Brain microvascular endothelial cell (primary cell): Measurements from ENCODE around the gene MYCBP2.
"Not testable (repeated sequence)": the region's sequence is repeated elsewhere in the genome, so short reads cannot be mapped to it uniquely, and the experiment has no call there.

Experiments
- DNase-seq: peaks from one replicate; pipeline ENCODE4 v3.0.0-alpha.2; 2020
- H3K27ac ChIP-seq: fragments of 250-450 bp; sonication (Bioruptor Pico); 2 replicates; pipeline ENCODE4 v1.5.1; 2020; ENCODE audit warnings: mild to moderate bottlenecking, moderate library complexity
- H3K27me3 ChIP-seq: fragments of 250-450 bp; sonication (Bioruptor Pico); replicated peaks from 2 replicates; pipeline ENCODE4 v1.5.1; 2020; ENCODE audit warnings: mild to moderate bottlenecking
- H3K36me3 ChIP-seq: fragments of 250-450 bp; sonication (Bioruptor Pico); replicated peaks from 2 replicates; pipeline ENCODE4 v1.5.1; 2020; ENCODE audit warnings: mild to moderate bottlenecking
- H3K4me3 ChIP-seq: 2 replicates; pipeline ENCODE4 v1.5.1; 2011; ENCODE audit warnings: low read depth, mild to moderate bottlenecking, control low read depth, low read length, moderate library complexity
- in situ Hi-C: cut with HindIII; loops from 2 replicates; pipeline ENCODE4 v1.10.0; 2017; ENCODE audit warnings: low sequenced_read_pairs, low pct_ligation_motif_present
- TF ChIP-seq, protein P1 (sequence below): IDR thresholded peaks from 2 replicates; pipeline ENCODE4 v1.5.1; 2011; ENCODE audit warnings: low read depth, mild to moderate bottlenecking, moderate library complexity, low read length, control low read depth, inconsistent platforms; ENCODE audit errors: missing control alignments

Gene MYCBP2

DNA sequence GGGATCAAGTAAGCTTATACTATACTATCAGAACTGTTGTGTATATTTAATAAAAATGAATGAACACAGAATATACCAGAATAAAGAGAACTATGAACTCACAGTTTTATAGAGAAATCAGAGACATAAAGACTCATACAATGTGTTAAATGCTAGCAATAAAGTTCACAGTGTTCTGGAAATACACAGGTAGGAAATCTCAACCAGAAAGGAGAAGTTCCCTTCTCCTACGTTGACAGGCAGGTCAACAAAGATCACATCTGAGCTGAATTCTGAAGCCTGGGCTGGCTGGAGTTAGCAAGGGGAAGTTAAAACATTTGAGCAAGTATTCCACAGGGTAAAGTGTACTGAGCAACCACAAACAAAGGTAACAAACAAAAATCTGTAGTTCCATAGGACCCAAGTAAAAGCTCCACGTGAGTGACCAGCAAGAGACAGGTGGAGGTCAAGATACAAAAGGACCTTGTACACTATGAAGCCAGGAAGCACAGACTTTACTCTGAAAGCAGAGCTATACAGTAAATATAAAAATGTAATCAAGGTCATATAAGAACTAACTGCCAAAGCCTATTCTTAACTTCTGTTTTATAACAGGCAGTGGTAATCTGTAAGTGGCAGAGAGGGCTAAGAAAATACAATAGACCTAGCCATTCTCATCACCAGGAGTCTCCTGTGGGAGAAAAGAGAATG, 312.9 kb downstream of the MYCBP2 start:
- H3K27me3 ChIP-seq, result no peaks in the 10 kb centered on the region
- H3K36me3 ChIP-seq, result peaks cover 67% of the 10 kb centered on the region
- H3K4me3 ChIP-seq, result no peak overlapping the region
- in situ Hi-C loops, result no loop called here
- no peak for DNase-seq
- H3K27ac ChIP-seq, result no peak overlapping the region
- TF ChIP-seq, protein P1, sequence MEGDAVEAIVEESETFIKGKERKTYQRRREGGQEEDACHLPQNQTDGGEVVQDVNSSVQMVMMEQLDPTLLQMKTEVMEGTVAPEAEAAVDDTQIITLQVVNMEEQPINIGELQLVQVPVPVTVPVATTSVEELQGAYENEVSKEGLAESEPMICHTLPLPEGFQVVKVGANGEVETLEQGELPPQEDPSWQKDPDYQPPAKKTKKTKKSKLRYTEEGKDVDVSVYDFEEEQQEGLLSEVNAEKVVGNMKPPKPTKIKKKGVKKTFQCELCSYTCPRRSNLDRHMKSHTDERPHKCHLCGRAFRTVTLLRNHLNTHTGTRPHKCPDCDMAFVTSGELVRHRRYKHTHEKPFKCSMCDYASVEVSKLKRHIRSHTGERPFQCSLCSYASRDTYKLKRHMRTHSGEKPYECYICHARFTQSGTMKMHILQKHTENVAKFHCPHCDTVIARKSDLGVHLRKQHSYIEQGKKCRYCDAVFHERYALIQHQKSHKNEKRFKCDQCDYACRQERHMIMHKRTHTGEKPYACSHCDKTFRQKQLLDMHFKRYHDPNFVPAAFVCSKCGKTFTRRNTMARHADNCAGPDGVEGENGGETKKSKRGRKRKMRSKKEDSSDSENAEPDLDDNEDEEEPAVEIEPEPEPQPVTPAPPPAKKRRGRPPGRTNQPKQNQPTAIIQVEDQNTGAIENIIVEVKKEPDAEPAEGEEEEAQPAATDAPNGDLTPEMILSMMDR, result no peak

DNA sequence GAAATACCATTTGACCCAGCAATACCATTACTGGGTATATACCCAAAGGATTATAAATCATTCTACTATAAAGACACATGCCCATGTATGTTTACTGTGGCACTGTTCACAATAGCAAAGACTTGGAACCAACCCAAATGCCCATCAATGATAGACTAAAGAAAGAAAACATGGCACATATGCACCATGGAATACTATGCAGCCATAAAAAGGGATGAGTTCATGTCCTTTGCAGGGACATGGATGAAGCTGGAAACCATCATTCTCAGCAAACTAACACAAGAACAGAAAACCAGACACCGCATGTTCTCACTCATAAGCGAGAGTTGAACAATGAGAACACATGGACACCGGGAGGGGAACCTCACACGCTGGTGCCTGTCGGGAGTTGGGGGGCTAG, 317.2 kb downstream of the MYCBP2 start:
- in situ Hi-C loops, DNase-seq, H3K27ac ChIP-seq, H3K27me3 ChIP-seq, H3K4me3 ChIP-seq: not testable (repeated sequence)
- peaks cover 58% of the 10 kb centered on the region for H3K36me3 ChIP-seq

DNA sequence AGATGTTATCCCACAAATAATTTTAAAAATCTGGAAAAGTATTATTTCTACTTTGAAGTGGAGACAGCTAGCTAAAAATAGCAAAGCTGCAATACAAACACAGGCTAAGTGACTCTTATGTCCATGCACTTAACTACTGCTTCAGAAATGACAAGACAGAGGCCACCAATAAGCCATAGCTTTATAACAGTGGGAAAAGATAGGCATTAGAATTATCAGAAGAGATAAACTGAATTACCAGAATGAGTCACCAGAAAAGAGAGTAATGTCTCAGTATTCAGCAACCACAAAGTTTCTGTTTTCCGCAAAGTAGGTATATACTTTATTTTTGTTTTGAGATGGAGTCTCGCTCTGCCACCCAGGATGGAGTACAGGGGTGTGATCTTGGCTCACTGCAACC, 317.9 kb downstream of the MYCBP2 start:
- Histone ChIP-seq H3K27me3 (no peaks in the 10 kb centered on the region), H3K36me3 (peaks cover 51% of the 10 kb centered on the region), H3K4me3 (no peak overlapping the region), H3K27ac (no peak overlapping the region)
- in situ Hi-C loops, result no loop called here
- TF ChIP-seq, protein P1, result no peak
- DNase-seq, result no peak

DNA sequence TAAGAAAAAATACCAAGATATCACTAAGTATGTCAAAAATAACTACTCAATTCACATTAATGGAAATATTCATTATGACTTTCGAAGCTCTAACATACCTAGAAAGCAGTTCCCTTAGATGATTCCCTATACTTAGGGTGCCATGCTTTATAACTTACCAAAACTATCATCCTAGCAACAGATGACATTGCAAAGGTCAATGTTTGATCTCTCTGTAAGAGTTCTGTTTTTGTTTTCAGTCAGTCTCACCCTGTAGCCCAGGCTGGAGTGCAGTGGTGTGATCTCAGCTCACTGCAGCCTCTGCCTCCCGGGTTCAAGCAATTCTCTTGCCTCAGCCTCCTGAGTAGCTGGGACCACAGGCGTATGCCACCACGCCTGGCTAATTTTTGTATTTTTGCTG, 318.6 kb downstream of the MYCBP2 start:
- H3K27me3 ChIP-seq, DNase-seq, in situ Hi-C loops, H3K4me3 ChIP-seq, H3K27ac ChIP-seq: not testable (repeated sequence)
- H3K36me3 ChIP-seq, result peaks cover 44% of the 10 kb centered on the region

DNA sequence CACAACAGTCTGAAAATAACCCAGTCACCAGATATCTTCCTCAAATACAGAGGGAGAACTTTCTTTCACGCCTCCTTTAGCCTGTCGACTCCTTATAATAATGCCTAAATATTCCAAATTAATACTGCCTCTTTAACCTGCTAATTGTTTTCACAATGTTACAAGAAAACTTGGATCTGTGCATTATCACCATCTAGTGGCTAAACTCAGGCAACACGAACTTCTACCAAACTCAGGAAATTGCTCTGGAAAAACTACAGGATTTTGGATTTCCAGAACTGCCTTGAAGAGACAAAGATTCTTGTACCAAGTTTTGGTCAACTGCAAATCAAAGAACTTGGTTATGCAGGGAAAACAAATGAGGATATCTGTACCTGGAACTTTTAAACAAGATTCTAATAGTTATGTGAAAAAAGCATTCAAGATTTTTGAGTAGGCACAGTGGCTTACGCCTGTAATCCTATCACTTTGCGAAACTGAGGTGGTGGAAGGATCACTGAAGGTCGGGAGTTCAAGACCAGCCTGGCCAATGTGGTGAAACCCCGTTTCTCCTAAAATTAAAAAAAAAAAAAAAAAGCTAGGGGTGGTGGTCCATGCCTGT, 324.2 kb downstream of the MYCBP2 start:
- no peak overlapping the region for H3K4me3 ChIP-seq
- H3K27me3 ChIP-seq, result no peaks in the 10 kb centered on the region
- peaks cover 26% of the 10 kb centered on the region for H3K36me3 ChIP-seq
- in situ Hi-C loops, result no loop called here
- TF ChIP-seq, protein P1, result peak; percentile 63
- H3K27ac ChIP-seq, result no peak overlapping the region
- no peak for DNase-seq

DNA sequence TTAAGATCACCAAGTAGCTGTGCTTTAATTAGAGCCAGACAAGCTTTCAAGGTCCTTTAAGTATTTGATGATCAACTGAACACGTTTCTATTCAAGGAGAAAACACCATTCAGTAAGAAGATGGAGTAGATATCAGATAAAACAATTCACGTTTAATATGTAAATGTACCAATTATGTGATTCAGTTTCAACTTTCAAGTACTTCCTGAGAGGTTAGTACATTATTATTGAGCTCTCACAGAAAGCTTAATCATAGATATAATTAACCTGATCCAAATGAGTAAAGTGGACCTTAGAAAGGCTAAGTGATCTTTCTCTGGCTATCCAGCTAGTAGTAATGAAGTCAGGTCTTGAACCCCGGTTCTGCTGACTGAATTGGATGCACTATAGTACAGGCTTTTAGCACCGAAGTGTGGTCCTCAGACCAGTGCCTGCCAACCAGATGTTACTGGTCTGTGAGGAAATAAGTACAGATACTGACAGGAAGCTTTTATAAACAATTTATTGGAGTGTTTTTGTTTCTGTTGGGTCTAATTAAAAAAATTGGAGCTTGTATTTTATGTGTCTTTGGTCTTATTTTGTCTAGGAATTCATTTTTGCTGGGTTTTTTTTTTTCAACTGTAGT, 324.8 kb downstream of the MYCBP2 start:
- in situ Hi-C loops, result no loop called here
- TF ChIP-seq, protein P1, result no peak
- Histone ChIP-seq H3K27ac (no peak overlapping the region), H3K4me3 (no peak overlapping the region), H3K36me3 (peaks cover 21% of the 10 kb centered on the region), H3K27me3 (no peaks in the 10 kb centered on the region)
- no peak for DNase-seq

DNA sequence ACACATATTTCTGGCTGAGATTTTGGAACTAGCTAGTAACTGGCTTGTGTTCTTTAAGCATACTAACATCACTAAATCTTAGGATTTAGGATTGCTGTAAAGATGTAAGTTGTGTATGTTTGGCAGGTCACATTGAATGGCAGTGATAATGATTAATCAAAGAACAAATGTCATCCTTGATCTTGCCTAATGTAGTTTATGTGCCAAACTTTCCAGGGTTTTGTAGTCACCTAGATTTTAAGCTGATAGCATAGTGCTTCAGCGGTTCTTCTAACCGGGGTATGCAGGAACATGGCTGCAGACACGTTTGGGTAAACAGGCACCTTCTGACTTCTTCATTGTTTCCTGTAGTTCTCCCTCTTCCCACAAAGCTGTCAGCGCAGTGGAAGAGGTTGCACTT, 325.4 kb downstream of the MYCBP2 start:
- in situ Hi-C loops, result no loop called here
- Histone ChIP-seq H3K36me3 (peaks cover 20% of the 10 kb centered on the region), H3K27me3 (no peaks in the 10 kb centered on the region), H3K27ac (no peak overlapping the region), H3K4me3 (no peak overlapping the region)
- TF ChIP-seq, protein P1, result no peak
- no peak for DNase-seq
